Activated gamma-delta T cell (primary cell): ENCODE measurements around the gene TEX19.

ENCODE experiments used
- DNase-seq: peaks from one replicate; lab custom pipeline; 2025; lab: John Stamatoyannopoulos, UW

The TEX19 gene

DNA sequence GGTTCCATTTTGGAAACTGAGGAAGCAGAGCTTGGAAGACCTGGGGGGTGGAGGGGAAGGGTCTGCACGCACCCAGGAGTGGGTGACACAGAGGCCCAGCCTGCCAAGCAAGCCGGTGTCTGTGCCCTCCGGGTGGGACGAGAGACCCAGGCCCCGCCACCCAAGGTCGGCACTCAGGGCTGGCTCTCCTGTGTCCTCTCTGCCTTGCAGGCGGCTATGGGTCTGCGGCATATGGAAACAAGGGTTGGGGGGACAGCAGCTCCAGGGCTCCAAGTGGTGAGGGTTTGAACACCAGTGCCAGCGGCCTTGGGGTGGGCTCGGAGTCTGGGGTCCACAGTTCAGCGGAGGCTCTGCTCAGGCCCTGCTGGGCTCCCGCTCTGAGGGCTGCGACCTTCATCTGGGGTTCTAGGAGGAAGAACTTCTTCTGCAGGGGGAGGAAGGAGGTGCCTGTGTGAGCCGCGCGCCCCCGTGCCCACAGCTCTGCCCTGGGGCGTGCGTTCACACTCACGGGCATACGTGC is 37.0 kb upstream of the TEX19 start:
- DNase-seq, result no peak

DNA sequence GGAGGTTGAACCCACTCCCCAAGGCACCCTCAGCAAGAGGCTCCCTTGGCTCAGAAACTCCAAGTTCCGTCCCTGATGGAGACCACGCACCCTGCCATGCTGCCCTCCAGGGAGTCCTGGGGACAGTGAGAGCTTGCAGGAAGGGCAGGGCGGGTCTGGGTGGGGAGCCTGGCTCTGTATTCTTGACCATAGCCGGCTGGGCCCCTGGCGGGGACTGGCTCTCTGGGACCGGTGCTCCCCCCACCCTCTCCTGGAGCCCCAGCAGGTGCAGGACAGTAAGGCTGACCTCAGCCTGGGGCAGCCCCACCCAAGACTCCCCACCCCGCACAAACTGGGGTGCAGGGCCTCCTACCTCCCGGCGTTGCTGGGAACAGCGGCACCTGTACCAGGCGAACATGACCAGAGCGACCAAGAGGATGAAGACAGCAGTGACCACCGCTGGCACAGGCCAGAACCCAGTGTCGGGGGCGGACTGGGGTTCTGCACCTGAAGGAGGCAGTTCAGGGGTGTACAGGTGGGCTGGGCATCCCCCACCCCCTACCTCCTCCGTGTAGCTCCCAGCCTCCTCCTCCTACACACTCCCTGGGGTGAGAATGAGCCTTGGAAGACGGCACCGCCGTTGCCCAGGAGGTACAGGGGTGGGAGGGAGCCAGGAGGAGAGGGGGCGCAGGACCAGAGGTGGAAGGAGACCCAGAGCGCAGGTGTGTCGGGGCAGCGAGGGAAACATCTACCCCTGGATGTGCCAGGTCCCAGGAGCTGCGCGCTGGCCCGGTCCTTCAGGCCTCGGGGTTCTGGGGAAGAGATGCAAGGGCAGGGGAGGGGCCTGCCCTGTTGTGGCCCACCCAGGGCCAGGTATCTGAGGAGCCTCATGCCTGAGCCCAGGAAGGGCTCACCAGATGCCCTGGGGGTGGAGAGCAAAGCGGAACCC is 36.3 kb upstream of the TEX19 start:
- no peak for DNase-seq

DNA sequence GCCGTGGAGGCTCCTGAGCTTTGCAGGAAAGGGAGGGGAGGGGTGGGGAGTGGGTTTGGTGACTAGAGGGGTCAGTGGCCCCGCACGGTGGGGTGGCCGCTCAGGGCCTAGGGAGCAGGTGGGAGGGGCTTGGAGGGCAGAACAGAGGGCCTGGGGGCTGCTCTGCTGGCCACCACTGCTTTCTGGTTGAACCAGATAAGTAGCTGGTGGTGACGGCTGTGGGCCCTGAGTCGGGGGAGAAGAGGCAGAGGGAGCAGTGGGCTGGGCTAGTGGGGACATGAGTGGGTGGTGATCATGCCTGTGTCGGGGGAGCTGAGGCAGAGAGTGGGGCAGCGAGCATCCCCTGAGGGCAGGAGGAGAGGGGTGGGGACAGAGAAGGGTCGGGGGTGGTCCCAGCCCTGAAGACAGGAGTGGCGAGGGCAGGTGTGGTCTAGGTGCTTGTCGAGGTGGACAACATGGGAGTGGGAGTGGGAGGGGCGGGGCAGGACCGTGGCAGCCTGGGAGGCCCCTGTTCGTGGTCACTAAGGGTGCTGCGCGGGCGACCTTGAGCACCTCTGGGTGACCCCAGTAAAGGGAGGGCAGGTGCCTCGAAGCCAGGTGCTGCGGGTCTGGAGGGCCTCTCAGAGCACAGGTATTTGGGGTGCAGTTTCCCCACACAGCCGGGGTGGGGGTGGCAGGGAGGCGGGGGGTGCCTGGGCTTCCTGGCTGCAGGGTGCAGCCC is 35.4 kb upstream of the TEX19 start:
- no peak for DNase-seq

DNA sequence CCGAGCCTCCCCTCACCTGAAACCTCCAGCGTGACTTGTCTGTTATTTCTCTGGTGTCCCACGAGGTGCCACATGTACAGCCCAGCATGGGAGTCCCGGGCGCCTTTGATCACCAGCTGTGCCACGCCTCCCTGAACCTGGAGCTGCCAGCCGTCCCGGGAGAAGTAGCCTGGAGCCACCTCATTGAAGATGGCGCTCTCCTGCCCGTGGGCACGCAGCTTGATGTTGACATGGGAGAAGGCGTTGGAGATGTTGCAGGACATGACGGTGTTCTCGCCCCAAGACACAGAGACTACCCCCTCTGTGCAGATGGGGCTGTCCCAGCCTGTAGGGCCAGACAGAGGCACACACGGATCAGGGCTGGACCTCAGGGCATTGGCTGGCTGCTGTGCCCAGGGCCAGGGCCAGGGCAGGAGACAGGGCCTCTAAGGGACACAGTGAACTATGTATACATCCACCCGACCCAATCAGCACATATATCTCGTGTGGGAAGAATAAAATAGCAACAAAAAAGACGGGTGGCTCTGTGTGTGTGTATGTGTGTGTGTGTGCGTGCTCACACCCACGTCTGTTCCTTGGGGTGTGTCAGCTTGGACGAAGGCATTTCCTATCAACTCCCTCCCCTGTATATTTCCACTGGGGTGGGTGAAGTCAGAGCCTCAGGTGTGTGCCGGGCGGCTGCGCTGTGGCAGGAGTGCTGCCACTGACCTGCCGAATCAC is 34.3 kb upstream of the TEX19 start:
- no peak for DNase-seq

DNA sequence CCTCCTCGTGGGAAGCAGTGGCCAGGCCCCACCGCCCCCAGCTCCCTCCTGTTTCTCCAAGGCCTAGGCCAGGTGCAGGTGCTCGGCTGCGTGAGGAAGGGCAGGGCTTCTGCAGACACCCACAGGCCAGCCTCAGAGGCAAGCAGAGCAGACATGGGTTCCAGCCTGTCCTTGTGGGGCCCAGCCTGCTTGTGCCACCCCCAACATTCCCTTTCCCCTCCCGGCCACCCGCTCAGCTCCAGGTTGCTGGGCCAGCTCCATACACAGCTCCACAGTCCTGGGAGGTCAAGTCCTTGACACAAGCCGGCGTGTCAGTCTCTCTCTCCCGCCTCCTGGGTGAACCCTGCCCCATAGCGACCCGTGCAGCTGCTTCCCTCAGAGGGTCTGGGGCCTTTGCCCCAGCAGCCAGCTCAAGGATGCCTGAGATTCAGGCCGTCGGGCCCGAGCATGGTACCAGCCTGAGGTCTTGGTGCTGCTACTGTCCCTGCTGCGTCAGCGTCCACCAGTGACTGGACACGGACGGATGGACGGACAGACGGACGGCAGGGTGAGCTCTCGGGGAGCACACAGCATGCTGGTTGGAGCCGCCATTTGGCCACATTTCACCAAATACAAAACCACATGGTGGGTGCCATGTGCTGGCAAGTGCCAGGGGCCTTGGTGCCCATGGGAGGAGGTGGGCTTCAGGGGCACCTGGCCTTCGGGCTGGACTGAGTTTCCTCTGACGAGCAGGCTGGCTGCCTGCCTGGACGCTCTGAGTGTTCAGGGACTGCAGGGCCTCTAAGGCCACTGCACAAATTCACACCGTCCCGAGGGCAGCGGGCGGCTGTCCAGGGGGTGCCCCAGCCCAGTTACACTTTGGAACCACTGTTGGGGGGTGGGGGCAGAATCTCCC is 33.5 kb upstream of the TEX19 start:
- no peak for DNase-seq

DNA sequence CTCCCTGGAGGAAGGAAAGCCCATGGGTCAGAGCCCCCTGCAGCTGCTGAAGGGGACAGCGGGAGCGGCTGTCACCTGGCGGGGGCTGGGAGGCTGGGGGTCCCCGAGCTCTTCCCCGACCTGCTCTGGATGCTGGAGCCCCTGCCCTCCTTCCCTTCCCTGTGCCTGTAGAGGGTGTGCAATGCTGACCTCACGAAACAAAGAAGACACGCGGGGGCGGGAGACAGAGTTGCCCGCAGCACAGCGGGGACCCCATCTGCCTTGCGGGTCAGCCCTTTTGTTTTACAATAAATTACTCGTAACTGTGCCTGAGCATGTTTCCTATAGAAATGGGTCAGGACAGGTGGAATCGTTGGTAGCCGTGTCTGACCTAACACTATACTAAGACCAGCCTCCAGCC is 31.8 kb upstream of the TEX19 start:
- no peak for DNase-seq

DNA sequence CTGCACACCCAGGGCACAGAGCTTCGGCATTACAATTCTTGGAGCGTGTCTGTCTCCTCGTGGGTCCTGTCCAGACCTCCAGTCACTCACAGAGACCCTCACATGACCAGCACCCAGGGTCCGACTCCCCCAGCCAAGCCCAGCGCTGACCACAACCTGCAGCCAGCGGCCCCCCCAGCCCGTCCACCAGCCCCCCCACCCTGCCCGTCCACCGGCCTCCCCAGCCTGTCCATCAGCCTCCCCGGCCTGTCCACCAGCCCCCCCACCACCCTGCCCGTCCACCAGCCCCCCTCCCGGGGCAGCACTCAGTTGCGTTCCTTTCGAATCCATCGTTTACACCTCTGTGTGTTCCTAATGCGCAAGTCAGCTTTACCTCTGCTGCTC is 31.3 kb upstream of the TEX19 start:
- no peak for DNase-seq

DNA sequence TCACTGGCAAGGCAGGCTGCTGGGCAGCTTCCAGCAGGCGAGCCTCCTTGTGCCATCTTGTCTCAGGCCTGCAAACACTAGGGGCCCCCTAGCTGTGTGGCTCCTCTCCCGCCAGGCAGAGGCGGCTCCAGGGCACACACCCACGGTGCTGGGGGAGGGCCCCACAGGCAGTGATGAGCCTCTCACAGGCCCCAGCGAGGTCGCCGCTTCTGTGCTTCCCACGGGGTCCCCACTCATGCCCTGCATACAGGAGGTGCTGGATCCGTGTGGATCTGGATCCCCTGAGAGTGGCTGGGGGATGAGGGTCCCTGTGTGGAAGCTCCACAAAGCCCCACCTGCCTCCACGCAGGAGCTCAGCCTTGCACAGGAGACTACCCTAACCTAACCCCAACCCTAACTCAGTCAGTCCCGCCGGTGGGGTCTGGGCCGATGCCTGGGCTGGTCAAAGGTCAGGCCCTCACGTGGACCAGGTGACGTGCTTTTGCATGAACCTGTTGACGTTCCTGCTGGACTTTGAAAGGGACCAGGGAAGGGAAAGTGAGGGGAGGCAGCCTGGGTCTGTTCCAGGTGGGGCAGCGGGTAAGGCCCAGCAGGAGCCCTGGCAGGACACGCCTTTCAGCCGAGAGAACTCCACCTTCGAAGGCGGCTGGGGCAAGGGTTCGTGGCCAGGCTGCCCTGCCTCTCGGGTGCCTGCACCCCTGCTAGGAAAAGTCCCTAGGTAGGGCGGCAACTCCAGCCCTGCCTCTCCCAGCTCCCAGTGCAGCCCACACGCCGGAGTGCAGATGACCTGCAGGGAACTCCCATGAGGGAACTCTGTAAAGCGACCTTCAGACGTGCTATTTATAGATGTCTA is 30.7 kb upstream of the TEX19 start:
- no peak for DNase-seq

DNA sequence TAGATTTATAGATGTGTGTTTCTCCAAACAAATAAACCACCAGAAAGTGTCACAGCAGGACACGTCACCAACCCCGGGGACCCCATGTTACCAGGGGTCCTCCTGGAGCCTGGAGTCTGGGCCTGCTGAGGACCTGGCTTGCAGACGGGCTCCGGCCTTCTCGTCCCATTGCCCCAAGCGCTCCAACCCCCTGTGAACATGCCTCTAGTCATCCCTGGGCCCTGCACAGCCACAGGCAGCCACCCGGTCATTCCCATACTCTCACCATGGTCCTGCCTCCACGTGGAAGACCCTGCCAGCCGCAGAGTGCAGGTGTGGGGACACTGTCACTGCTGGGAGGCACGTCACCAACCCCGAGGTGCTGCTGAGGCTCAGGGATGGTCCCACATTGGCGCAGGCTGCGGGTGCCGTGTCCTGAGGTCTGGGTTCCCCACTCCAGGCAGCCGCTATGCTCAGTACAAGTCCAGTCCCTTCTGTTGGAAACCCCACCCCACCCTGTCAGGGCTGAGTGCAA is 30.0 kb upstream of the TEX19 start:
- no peak for DNase-seq

DNA sequence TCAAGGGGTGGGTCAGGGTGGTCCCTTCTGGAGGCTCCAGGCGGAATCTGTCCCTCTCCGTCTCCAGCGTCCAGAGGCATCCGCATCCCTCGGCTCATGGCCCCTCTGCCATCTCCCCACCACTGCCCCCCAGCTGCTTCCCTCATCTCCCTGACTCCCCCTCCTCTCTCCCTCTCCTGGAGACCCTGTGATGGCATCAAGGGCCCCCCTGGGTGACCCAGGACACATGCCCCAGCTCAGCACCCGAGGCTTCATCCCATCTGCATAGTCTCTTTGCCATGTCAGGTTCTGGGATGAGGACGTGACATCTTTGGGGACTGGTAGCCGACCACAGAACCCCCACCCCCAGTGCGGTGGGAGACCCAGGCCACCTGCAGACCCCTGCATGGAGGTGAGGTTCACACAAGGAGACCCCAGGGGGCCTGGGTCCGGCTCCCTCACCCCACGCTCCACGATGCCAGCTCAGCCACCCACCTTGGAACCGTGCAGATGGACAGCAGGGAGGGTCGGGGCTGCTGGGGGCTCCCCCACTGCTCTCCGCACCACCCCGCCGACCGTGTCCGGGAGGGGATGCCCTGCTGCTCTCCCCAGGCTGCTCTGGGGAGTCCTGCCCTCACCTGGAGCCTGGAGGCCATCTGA is 29.2 kb upstream of the TEX19 start:
- no peak for DNase-seq

DNA sequence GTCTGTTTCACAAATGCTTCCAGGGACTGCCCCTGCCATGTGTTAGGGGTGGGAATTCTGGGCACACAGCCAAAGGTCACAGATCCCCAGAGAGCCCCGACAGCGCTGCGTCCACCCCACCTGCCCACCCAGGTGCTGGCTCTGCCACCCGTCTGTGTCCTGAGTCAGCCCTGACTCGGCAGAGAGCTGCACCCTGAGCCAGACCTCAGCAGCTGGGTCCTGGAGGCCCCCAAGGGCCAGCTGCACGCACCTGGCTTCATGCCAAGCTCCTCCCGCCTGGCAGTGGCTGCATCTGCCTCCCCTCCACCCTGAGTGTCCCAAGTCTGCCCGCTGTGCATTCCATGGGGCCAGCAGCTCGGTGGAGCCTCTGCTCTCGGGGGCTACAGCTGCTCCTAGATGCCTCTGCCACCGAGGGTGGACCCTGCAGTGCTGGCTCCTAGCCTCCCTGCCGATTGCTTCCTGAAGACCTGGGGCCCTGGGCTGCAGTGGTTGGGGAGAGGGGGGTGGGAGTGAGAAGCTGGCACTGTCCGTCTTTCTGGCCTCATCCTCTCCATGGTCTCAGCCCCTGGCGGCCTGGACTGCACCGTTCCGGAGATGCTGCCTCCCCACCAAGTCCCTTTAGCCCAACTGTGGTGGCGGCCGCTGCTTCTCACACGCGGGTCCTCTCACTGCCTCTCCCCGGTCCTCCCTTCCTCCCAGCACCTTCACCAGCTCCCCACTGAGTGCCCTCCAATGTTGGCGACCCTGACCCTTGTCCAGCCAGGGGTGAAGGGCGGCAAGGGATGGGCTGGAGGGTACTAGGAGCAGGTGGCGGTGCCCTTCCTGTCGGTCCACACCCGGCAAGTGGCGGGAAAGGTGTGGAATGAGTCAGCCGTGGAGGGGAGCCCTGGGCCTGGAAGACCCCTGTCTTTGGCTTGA is 28.5 kb upstream of the TEX19 start:
- DNase-seq, result no peak

DNA sequence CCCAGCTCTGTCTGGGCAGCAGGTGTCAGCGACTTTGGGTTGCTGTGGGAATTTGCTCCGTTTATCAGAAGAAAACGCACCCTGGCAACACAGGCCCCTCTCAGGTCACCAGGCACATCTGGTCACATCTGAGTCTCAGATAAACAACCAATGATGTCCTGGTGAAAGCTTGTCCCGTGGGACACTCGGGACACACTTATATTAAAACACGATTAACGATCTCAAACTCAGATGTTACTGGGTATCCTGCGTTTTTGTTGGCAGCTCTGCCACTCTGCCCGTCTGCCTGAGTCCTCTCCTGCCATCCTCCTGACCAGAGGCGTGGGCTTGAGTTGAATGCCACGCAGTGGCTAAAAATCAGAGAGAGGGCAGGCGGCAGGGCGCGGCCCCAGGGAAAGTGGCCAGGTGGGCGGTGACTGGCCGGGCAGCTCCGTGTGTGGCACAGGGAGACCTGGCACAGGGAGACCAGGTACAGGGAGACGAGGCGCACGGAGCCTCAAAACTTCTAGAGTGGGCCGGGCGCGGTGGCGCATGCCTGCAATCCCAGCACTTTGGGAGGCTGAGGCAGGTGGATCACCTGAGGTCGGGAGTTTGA is 27.6 kb upstream of the TEX19 start:
- DNase-seq, result no peak

DNA sequence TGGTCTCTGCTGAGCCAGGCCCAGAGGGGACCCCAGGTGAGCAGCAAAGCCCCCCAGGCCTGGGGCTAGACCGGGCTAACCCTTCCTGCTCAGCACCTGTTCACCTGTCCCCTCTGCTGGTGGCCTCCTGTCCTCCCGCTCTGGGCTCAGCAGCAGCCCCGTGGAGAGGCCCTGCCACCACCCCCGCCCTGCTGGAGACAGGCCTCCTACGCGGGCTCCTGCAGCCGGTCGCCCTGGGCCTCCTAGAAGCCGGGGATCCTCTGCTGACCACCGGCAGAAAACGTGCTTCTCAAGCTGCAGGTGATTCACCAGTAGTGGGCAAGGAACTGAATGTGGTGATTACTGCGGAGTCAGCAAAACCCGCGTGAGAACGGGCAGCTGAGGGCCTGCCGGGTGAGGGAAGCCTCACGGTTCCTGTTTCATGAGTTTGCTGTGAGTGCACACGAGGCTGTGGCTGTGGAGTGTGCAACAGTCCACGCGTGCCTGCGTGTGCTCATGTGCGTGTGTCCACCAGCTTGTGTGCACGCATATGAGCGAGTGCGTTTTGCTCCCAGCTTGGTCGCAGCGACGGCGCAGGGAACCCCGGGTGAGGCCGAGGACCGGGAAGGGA is 26.3 kb upstream of the TEX19 start:
- DNase-seq, result no peak

DNA sequence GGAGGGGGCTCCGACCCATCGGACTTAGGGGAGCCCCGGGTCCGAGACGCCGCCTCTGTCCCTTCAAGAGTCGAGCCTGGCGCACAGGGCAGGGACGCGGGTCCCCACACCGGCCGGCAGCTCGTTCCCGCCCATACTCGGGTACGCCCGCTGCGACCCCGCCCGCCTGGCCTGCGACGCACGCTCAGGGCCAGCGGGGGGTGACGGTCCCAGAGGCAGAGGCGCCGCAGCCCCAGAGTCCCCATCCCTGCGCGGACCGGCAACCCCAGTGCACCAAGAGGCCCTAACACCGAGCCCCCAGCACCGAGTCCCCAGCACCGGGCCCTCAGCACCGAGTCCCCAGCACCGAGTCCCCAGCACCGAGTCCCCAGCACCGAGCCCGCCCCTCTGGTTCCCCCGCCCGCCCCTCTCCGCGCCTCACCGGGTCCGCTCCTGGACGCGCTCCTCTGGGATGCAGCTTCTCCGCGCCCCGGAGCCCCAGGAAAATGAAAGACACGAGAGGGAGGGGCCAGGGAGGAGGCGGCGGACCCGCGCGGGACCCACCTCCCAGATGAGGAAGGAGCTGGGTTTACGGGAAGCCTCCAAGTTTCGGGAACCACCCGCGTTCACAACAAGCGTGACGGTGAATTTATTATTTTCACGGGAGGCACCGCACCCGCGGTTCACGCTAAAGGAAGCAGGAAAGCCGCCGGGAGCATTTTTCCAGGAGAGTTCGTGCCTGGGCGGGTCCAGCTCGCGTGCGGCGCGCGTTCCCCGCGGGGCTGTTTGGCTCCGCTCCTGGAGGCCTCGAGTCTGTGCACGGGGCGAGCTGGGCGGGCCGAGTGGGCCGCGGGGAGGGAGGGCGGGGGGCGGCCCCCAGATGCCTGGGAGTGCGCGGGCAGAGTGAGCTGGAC is 25.5 kb upstream of the TEX19 start, which contains the start of gene SECTM1:
Gene SECTM1, minus strand, starts transcription at position 488 of the 893 bp plus-strand sequence. CDS start 6,526 bp downstream, outside the sequence.
- no peak for DNase-seq

DNA sequence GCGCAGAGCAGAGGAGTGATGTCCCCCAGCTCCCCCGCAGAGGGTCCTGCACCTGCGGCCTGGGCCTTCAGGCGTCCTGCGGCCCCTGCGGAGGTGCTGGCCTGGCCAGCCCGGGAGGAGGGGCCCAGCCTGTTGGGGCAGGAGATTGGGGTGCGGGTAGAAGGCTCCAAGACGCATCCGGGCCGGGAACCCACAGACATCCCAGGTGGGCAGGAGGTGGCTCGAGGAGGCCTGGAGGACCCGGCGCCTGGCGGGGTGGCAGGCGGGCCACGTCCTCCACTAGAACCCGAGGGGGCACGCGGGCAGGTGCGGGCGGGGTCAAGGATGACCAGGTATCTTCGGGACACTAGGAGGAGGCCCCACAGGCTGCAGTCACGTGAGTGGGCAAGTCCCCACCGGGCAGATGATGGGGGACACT is 24.8 kb upstream of the TEX19 start:
- DNase-seq, result no peak

DNA sequence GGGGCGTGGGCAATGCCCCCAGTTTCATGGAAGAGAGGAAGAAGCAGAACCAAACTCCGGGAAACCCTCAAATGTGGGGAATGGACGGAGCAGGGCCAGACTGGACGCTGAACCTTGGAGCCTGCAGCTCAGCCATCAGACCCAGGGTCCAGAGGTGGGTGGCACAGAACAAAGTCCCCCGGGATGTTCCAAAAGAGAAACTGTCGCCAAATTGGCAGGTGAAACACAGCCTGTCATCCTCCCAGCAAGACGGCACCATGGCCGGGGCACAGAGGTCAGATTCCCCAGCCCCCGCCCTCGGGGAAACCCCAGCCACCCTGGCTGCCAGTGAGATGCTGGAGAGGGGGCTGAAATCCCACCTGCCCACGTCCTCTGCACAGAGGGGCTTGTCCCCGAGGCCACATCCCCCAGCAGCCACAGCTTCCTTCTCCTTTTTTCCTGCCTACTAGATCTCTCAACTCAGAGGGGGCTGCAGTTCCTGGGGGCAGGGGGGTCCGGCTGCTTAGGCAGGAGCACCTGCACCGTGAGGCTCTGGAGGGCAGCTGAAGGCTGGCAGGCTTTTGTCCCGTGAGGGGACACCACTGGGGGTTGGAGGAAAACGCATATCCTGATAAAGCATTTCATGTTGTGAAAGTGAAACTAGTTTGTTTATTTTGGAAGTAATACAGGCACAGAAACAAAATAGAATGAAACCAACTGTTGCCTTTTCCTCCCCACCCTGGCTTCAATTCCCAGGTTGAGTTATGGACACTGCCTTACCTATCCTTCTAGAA is 24.2 kb upstream of the TEX19 start:
- no peak for DNase-seq
